GM21576 (cell line): ENCODE data around the gene SPATS2L.

Source experiments
- ATAC-seq: cut with Tn5 transposase; IDR thresholded peaks from one replicate; pipeline ENCODE4 v1.9.1; 2021; ENCODE audit warnings: mild to moderate bottlenecking, moderate library complexity; ENCODE audit not compliant: unreplicated experiment

SPATS2L gene

GRCh38 chr2:200288670-200289429, 17.6 kb upstream of the SPATS2L start:
- ATAC-seq, result no peak

DNA sequence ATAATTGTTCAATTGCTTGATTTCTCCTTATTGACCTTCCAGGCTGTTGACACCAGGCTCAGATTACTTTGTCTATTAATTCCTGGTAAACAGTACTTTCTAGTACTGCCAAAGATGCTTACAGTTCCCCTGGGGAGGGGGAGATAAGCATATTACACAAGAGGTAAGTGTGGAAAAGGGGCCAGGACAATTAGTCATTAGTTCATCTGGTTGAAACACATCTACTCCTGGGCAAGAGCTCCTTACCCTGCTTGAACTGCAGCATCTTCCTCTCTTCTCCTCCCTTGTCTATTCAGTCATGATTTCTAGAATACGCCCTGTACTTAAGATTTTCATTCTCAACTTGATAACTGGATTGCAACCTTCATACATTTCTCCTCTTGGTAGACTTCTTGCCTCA, 10.4 kb upstream of the SPATS2L start:
- ATAC-seq, result no peak

- no peak for ATAC-seq
Measured at GRCh38 chr2:200297100-200297499, 9.4 kb upstream of the SPATS2L start.

DNA sequence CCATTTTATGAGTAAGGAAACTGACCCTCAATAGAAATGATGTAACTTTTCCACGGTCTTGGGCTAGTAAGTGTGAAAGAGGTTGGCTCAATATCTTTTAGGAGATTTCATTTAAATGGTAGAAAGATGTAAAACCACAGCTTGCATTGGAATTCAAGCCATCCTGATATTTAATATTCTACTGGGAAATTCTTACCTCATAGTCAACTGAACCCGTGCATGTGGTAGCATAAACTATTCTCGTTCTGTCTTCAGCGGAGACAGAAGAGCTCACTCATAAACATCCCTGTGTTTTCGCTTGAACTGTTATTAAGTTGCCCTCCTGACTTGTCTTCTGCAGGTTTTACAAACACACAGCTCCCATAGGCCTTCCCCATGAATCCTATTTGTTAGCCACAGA, 8.5 kb upstream of the SPATS2L start:
- no peak for ATAC-seq

- ATAC-seq, result no peak
Measured at GRCh38 chr2:200298816-200299215, 7.7 kb upstream of the SPATS2L start.

- no peak for ATAC-seq
Measured at GRCh38 chr2:200300065-200300464, 6.4 kb upstream of the SPATS2L start.

- no peak for ATAC-seq
Measured at GRCh38 chr2:200300638-200301314, 5.7 kb upstream of the SPATS2L start.

DNA sequence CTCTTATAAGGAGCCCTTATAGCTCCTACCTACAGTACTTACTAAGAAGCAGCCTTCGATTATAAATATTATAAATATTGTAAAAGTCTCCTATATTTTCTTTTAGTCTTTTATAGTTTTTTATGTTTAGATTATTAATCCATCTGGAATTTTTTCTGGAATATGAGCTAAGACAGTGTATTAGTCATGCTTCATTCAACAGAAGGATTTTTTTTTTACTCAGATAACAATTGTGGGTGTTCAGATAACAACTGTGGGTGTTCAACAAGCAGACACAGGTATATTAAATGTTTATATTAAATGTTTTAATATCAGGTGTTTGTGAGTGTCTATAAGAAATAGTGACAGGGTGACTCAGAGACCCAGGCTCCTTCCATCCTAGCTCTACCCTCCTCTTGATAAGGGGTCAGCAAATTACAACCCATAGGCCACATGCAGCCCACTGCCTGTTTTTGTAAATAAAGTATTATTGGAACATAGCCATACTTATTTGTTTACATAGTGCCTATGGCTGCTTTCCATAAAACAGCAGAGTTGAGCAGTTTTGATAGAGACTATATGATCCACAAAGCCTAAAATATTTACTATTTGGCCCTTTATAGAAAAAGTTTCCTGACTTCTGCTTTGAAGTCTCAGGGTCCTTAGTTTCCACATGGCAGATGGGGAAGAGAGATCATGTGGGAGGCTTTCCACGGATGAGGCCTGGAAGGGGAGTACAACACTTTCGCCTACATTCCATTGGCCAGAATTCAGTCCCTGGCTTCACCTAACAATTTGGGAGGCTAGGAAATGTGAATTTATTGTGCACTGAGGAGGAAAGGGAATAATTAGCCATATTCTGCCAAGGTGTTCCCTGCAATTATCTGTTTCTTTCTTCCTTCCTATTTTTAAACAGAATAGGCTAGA, 4.3 kb upstream of the SPATS2L start:
- ATAC-seq, result no peak

GRCh38 chr2:200302940-200303727, 3.4 kb upstream of the SPATS2L start:
- no peak for ATAC-seq

DNA sequence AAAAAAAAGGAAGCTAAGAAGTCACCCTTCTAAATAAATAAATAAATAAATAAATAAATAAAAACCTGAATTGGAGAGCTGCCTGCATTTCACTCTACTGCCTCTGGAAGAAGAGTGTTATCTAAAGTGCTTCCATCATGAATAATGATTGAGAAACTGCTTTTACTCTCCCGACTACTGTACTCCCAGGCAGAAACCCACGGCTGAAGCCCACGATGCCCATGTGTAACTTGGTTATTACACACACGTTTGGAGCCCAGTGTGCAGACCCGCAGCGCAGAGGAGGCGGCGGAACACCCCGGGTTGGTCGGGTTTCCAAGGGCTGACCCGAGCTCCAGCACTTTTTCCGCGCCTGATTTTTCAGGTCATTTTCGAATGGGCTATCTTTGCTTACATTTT, 697 bp upstream of the SPATS2L start:
- no peak for ATAC-seq

DNA sequence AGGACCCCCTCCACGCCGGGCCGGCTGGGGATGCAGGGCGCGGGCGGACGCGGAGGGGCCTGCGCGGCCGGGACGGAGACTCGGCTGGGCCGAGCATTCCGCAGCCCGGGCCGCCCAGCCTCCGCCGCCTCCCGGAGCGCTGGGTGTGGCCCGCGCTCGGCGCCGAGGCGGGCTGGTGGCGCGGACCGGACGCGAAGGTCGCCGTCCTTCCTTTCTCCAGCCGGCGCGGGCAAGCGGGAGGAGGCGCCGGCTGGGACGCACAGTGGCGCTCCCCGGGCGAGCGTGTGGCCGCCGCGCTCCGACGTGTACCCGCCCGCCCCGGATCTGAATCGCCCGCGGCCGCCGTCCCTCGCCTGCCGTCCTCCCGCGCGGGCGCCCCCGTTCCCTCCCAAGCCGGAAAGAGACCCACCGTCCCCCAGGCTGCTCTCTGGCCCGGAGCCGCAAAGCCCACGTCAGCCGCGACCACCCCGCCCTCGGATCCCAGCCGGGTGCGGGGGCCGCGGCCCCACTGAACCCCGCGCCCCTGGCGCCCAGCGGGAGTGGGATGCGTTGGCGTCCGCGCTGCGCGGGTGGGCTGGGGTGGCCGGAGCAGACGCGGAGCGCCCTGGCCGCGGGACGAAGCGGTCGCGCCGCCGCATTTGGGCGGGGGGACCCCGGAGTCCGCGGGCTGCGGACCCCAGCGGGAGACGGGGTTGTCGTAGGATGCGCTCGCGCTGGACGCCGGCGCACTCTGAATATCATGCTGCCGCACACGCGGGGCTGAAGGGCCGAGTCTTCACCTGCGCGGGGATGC, 634 bp downstream of the SPATS2L start:
- ATAC-seq, result peak; percentile 48

DNA sequence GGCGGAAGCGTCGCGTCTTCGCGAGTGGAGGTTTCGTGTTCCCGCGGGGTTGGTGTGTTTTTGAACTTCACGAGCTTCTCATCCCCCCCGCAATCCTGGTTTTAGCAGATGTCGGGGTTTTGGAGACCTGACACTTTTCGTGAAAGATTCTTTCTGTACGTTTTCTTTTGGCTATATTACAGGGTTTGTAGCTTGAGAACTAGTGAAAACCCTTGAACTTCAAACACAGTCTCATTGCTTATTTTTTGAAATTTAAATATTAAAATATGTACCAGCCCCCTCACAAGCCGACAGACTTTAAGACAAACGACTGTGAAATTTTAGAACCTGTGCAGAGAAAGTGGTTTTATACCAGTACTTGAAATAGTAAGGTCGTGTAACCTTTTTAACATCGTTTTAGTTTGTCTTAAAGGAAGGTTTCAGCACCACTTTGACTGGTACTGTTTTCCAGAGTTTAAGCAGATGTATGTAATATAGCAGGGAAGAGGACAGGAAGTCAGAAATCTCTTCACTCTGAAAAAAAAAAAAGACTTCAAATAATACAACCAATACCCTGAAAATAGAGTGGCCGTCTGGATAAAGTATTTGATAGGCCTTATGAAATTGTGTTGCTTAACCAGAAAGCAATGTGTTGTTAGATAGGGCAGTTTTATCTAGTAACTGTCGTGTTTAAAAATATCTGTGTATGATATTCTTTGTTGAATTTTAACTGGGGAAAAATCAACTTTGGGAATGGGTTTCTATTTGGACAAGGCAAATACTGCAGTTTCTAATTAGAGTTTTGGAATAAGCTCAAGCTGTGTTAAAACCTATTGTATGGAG, 1.4 kb downstream of the SPATS2L start:
- no peak for ATAC-seq

GRCh38 chr2:200308546-200309295, 2.2 kb downstream of the SPATS2L start:
- ATAC-seq, result no peak

DNA sequence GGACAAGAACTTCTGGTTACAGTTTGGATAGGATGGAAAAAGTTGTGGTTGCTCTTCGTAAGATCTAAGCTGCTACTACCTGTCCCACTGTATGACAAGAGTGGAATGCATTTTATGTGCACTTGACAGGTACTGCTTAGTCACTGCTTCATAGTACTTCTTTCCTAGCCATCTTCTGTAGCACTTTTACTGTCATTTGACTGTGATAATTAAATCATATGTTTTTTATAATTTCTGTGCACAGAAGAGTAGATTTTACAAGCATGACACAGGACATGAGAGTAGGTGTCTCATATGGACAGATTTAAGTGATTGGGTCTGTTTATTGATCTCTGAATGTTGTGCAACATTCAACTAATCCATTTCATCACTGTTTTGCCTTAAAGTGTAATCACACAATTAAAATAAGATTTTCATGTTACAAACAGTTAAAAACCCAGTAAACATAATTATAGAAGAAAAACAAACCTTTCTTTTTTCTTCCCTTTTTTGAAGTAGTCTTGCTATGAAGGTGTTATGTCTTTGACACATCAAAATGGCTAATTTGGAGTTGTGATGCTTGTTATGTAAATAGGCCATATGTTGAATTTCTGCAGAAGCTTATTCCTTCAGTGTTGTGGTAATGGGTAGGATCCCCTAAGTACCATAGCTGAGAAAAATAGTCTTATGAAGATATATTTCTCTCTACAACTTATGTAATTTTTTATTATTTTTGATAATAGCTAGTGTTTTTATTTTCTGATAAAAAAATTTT, 3.0 kb downstream of the SPATS2L start:
- no peak for ATAC-seq

DNA sequence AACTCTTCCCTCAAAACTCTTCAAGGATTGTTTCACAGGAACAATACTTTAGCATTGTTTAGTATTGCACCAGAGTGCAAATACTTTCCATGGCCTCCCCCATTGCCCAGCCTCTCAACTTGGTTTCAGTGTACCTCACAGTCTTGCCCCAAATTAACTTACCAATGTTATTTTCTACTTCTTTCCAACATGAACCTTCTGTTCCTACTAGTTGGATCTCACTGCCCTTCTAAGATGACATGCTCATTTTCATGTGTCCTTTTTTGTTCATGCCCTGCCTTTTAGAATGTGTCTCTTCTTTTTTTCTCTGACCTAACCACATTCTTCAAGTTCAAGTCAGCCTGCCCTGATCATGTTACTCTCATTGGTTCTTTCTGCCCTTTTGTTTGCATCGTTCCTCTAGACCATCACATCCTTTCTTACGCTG, 4.1 kb downstream of the SPATS2L start:
- no peak for ATAC-seq

DNA sequence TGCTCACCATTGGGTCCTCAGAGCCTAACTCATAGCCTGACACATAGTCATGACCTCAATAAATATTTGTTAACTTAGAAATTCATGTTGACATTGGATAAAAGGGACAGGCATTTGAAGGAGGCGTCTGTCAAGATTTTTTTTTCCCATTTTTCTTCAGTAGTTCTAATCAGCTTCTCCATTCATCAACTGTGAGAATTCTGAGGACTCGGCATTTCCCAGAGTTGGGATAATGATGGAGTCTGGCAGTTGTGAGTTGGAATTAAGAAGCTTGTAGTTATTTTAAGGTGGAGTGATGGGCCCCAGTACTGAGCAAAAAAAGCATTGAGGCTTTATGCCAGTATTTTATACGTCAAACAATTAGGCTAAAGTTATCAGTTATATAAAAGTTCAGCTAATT, 4.6 kb downstream of the SPATS2L start:
- no peak for ATAC-seq

DNA sequence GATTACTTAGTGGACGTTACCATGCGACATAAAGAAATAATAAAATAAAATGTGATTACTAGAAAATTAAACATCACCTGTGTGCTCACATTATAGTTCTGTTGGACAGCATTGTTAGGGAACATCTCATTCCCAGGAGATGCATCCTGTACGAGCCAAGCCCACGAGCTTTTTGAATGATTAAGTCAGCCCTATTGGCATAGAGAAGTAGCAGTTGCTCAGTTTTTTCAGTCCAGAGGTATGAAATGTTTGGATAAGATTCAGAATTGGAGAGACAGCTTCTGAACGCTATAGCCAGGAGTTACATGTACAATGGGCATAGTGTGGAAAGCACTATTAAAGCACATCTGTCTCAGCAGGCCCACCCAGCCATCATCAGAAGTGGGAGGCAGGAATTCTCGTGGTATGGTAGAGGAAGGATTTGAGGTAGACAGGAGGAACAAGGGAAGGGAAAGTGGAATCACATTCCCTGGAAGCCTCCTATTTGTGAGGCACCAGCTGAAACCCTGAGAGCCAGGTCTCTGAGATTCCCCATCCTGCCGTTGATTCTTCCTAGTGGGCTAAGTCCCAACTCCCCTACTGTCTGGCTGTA, 8.6 kb downstream of the SPATS2L start:
- no peak for ATAC-seq
